Motor neuron (in vitro differentiated cells): ENCODE data around the gene ADCK1. TPM values are rescaled to one million over a fixed set of nuclear protein-coding genes. Genes with fewer than 3 reads are reported as not detected.
"Not testable (repeated sequence)": the region's sequence is repeated elsewhere in the genome, so short reads cannot be mapped to it uniquely, and the experiment has no call there.

Experiments
- ATAC-seq, 8 experiments: fragments of 200-7000 bp; cut with Tn5 transposase; replicated peaks in 6 of 8; 2 replicates each; pipeline ENCODE4 v1.8.0; 2021; ENCODE audit warnings: mild to moderate bottlenecking in 8 of 8, moderate library complexity in 8 of 8
- H3K27ac ChIP-seq, 2 donors: fragments of 250-450 bp; sonication (Bioruptor Pico); 2 replicates each; pipeline ENCODE4 v1.9.0; 2021; ENCODE audit warnings: antibody characterized with exemption in 2 of 2, mild to moderate bottlenecking in 2 of 2, moderate library complexity in 1 of 2
- H3K4me1 ChIP-seq, 2 donors: fragments of 250-450 bp; sonication (Bioruptor Pico); replicated peaks in 1 of 2; 2 replicates each; pipeline ENCODE4 v1.6.1; 2021; ENCODE audit warnings: antibody characterized with exemption in 2 of 2, mild to moderate bottlenecking in 2 of 2, moderate library complexity in 1 of 2
- H3K4me3 ChIP-seq, 5 donors: fragments of 250-450 bp; sonication (Bioruptor Pico); 2 replicates each; pipeline ENCODE4 v1.9.0; 2021; ENCODE audit warnings: antibody characterized with exemption in 5 of 5, mild to moderate bottlenecking in 5 of 5, moderate library complexity in 4 of 5
- WGBS, 10 experiments: fragments of 450-650 bp; shearing (Covaris generic); methylation state at CpG; one replicate each; pipeline ENCODE4 v1.0.0; 2022; 5-methylcytosine and 5-hydroxymethylcytosine counted together
- in situ Hi-C, 9 experiments: fragments of 400-800 bp; cut with MboI; loops; one replicate each; pipeline ENCODE4 v1.15.0; 2021; ENCODE audit warnings: low sequenced_read_pairs in 9 of 9, low pct_unique_long_range_greater_than_20kb in 2 of 9; ENCODE audit not compliant: unreplicated experiment in 9 of 9
- total RNA-seq, 8 experiments: library from RNA; unstranded; fragments of 300-600 nt; gene quantifications; 2 replicates each; pipeline versions ENCODE4 v1.2.3 to v1.2.4, GENCODE V29; 2022

ADCK1 gene
- total RNA-seq, 8 experiments from 2014 or later, result 4.1 to 13.1 (median 5.3) TPM

DNA sequence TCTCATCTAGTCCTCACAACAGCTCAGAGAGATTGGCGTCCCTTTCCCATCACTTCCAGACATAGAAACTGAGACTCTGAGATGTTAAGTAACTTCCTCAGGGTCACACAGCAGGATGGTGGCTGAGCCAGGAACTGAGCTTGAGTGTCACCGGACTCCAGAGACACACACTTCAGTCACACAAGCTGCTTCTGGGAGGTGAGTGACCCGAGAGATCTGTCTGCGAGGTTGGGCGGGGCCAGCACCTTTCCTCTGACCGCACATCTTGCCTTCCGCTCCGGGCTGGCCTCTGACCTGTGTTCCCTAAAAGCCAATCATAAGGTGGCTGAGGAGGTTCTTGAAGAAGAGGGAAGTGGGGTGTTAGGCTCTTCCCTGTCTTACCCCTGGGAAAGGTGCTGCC, 72.2 kb downstream of the ADCK1 start:
- Histone ChIP-seq H3K4me3 (no peak overlapping the region), H3K27ac (no peak overlapping the region), H3K4me1 (no peaks in the 10 kb centered on the region)
- 83 to 100% (median 98%) methylated on average over 1 to 4 of the region's 8 CpGs; no CpG with 5 or more reads in 2 of the 10 experiments for WGBS, 10 experiments
- ATAC-seq, result no peak
- in situ Hi-C loops, result loop anchor here in 3 of 9 experiments (25.0 kb wide), 3 partner anchors 140 to 740 kb away; no protein-coding TSS in a partner anchor

DNA sequence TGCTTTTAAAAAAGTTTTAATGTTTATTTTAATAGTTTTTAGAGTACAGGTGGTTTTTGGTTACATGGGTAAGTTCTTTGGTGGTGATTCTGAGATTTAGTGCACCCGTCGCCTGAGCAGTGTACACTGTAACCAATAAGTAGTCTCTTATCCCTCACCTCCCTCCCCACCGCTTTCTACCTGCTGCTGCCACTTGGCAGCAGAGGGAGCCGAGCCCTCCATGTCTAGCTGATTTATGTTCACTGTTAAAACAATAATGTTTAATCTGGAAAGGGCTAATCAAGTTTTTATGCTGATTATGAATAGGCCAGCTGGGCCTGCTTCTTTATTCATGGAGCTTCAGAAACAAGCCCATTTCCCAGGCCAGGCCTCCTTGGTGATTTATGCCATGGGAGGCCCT, 73.1 kb downstream of the ADCK1 start:
- in situ Hi-C loops, result loop anchor here in 3 of 9 experiments (25.0 kb wide), 3 partner anchors 139 to 739 kb away; no protein-coding TSS in a partner anchor
- Histone ChIP-seq H3K4me1 (no peaks in the 10 kb centered on the region), H3K4me3 (no peak overlapping the region), H3K27ac (no peak overlapping the region)
- WGBS, 10 experiments, result 68 to 100% (median 86%) methylated on average over 1 to 4 of the region's 4 CpGs; no CpG with 5 or more reads in 1 of the 10 experiments
- no peak for ATAC-seq

DNA sequence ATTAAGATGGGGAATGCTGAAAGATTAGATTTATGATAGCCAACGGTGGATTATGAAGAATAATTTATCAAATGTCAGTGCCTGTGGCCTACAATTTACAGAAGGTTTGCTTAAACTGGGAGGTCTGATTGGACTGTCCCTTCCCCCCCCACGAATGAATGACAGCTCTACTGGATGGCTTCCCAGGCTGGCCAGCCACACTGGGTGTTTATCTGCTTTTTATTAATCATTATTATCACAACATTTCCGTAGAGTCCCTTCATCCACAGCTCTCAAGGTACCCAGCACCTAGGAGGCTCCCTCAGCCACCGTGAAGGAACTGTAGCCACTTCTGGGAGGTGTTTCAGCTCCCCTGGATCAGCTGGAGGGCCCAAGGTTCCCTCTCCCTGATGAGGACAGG, 78.9 kb downstream of the ADCK1 start:
- 0 to 80% (median 46%) methylated on average over 1 to 3 of the region's 4 CpGs; no CpG with 5 or more reads in 4 of the 10 experiments for WGBS, 10 experiments
- Histone ChIP-seq H3K4me3 (no peak overlapping the region), H3K4me1 (peaks cover 21 to 32% of the 10 kb centered on the region in 2 donors), H3K27ac (peak overlapping the region in 1 of 2 donors; percentile 21)
- ATAC-seq, result no peak
- in situ Hi-C loops, result no loop called here

DNA sequence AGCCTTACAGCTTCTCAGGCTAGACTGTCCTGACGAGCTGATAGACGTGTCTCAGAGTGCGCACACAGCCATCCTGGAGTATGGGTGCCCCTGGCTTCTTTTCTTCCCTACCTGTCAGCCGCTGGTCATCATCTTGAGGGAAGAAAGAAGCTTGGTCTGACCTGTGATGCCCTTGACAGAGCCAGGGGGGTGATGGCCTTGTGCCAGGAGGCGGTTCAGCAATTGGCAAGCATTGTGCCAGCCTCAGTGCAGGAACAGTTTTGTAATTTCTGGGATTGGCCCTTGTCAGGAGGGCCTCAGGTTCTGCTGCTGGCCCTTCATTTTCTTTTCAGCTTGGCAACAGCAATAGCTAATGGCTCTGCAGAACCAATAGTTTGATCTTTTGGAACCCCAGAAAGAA, 80.1 kb downstream of the ADCK1 start:
- WGBS, 10 experiments, result 87 to 100% (median 100%) methylated on average over 1 to 3 of the region's 5 CpGs; no CpG with 5 or more reads in 5 of the 10 experiments
- Histone ChIP-seq H3K27ac (no peak overlapping the region), H3K4me1 (peaks cover 27 to 38% of the 10 kb centered on the region in 2 donors), H3K4me3 (no peak overlapping the region)
- in situ Hi-C loops, result no loop called here
- no peak for ATAC-seq

GRCh38 chr14:77882098-77882497, 82.2 kb downstream of the ADCK1 start:
- Histone ChIP-seq H3K4me3 (no peak overlapping the region), H3K4me1 (peaks cover 38 to 48% of the 10 kb centered on the region in 2 donors), H3K27ac (peak overlapping the region in 1 of 2 donors; percentile 56)
- WGBS, 10 experiments, result 60 to 86% (median 77%) methylated on average over 1 to 4 of the region's 5 CpGs; no CpG with 5 or more reads in 6 of the 10 experiments
- peak in 3 of 8 experiments; percentile 9 to 61 (median 51) for ATAC-seq
- in situ Hi-C loops, result no loop called here

- 0 to 100% (median 33%) methylated on average over 1 to 4 of the region's 4 CpGs; no CpG with 5 or more reads in 1 of the 10 experiments for WGBS, 10 experiments
- H3K27ac ChIP-seq, result peak overlapping the region in 1 of 2 donors; percentile 56
- ATAC-seq, result peak; percentile 34 to 78 (median 68)
These were observed 82.7 kb downstream of the ADCK1 start for GRCh38 chr14:77882636-77883035.

DNA sequence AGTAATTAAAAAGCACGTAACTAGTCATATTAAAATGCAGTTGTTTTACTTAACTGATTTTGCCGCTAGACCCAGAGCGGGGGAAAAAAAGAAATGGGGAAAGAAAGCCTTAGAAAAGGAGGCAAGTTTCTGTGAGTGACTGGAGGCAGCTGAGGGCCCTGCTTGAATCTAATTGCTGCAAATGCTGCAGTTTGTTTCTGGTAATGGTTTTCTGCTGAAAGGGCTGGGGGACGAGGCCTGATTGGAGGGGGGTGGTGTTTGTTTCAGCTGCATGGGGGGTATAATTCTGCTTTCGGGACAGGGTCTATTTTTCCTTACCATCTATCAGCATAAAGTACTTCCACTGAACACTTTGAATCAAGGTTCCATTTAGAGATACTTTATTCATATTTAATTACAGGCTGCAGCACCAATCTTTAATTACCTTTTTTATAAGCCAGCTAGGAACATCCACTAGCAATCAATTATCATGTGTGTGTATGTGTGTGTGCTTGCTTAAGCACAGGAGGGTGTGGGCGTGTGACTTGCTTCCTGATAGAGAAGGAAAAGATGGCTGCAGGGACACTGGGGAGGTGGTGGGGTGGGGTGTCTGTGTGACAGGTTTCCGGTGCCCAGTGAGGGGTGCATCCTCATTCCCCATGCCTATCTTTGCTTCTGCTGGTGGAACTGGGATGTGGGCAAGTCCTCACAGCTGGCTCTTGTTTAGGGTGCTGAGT, 83.4 kb downstream of the ADCK1 start:
- in situ Hi-C loops, result no loop called here
- WGBS, 10 experiments, result 55 to 92% (median 66%) methylated on average over 1 to 6 of the region's 7 CpGs; no CpG with 5 or more reads in 2 of the 10 experiments
- peak overlapping the region; percentile 53 to 66 for H3K27ac ChIP-seq
- H3K4me1 ChIP-seq, result peaks cover 38 to 47% of the 10 kb centered on the region in 2 donors
- H3K4me3 ChIP-seq, result no peak overlapping the region
- ATAC-seq, result peak in 5 of 8 experiments; percentile 42 to 66 (median 44)

More at GRCh38 chr14:77882636-77883035, 82.7 kb downstream of the ADCK1 start:
- H3K4me1 ChIP-seq, result peaks cover 38 to 48% of the 10 kb centered on the region in 2 donors
- in situ Hi-C loops, result no loop called here
- H3K4me3 ChIP-seq, result no peak overlapping the region

DNA sequence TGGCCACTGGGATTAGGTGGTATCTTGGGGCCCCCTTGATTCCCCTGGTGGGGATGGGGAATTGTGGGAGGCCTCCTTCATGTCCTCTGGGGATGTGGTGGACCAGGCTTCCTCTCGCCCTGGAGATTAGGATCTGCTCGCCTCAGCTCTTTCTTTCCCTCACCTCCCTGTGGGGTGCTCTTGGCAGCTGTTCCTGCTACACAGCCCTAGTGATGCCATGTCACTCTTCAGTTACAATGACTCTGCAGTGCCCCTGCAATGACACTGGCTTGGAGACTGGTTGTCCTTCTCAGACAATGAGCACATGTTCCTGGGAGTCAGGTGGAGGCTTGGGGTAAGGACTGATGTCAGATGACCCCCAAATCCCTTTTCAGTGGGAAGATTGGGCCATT, 83.9 kb downstream of the ADCK1 start:
- 100% methylated on average over 1 of the region's 2 CpGs; no CpG with 5 or more reads in 8 of the 10 experiments for WGBS, 10 experiments
- in situ Hi-C loops, result no loop called here
- peak overlapping the region; percentile 53 to 66 for H3K27ac ChIP-seq
- peaks cover 38 to 42% of the 10 kb centered on the region in 2 donors for H3K4me1 ChIP-seq
- no peak overlapping the region for H3K4me3 ChIP-seq
- no peak for ATAC-seq

DNA sequence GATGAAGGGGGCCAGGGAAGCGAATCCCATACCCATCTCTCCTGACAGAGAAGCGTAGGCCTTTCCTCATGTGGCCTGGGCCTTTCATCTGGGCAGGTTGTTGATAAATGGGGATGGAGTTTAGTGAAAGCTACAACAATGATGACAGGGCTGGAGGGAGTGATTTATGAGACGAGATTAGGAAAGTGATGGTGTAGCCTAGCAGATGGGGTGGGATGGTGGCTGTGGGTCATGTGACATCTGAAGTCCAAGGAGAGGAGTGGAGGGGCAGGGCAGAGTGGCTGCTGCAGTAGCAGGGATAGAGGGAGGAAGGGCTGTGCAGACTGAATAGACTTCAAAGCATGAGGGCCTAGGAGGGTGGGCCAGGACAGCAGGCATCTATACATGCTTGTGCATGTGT, 85.5 kb downstream of the ADCK1 start:
- Histone ChIP-seq H3K27ac (peak overlapping the region in 1 of 2 donors; percentile 50), H3K4me3 (no peak overlapping the region), H3K4me1 (peaks cover 37 to 38% of the 10 kb centered on the region in 2 donors)
- peak in 5 of 8 experiments; percentile 50 to 93 (median 84) for ATAC-seq
- in situ Hi-C loops, result no loop called here
- 50 to 100% (median 81%) methylated on average over 2 to 3 of the region's 3 CpGs; no CpG with 5 or more reads in 5 of the 10 experiments for WGBS, 10 experiments

DNA sequence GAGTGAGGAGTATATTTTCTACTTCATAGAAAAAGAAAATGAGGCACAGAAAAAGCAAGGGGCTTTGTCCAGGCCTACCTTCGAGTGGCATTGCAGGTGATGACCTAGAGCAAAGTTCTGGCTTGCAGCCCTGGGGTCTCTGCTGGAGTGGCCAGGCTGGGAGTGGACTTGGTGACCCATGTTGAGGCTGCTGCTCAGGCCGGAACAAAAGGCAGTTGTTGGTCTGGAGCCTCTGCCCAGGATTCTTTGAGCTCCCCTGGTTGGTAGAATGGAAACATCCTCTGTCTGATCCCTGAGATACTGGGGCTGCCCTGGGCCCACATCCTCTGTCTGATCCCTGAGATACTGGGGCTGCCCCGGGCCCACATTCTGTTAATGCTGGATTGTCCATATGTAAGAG, 86.1 kb downstream of the ADCK1 start:
- Histone ChIP-seq H3K4me1 (peaks cover 37 to 38% of the 10 kb centered on the region in 2 donors), H3K27ac (no peak overlapping the region), H3K4me3 (no peak overlapping the region)
- ATAC-seq, result no peak
- in situ Hi-C loops, result no loop called here
- WGBS, 10 experiments, result 0 to 100% (median 60%) methylated on average over 1 to 2 of the region's 3 CpGs; no CpG with 5 or more reads in 5 of the 10 experiments

GRCh38 chr14:77888903-77889302, 89.0 kb downstream of the ADCK1 start:
- WGBS, 10 experiments, result 38 to 100% (median 95%) methylated on average over 1 to 3 of the region's 3 CpGs; no CpG with 5 or more reads in 4 of the 10 experiments
- ATAC-seq, H3K27ac ChIP-seq, H3K4me3 ChIP-seq, in situ Hi-C loops: not testable (repeated sequence)
- H3K4me1 ChIP-seq, result peaks cover 14 to 16% of the 10 kb centered on the region in 2 donors

DNA sequence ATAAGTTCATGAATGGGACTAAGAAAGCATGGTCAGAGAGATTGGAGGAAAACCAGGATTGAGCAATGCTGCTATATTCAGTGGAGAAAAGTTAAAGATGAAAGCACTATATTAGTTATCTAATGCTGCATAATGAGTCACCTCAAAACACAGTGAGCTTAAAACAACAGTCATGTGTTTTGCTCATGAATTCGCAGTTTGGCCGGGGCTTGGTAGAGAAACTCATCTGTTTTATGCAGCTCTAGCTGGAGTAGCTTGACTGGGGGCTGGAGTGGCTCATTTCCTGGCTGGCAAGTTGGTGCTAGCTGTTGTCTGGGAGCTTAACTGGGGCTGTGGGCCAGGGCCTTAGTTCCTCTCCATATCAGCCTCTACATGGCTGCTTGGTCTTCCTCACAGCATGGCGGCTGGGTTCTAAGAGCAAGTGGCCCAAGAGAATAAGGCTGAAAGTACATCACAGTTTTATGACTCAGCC, 90.1 kb downstream of the ADCK1 start:
- WGBS, 10 experiments, result 27 to 100% (median 89%) methylated on average over 1 to 3 of the region's 3 CpGs; no CpG with 5 or more reads in 1 of the 10 experiments
- ATAC-seq, result peak in 2 of 8 experiments; percentile 96
- Histone ChIP-seq H3K4me3 (no peak overlapping the region), H3K27ac (no peak overlapping the region), H3K4me1 (peaks cover 10 to 11% of the 10 kb centered on the region in 2 donors)
- in situ Hi-C loops, result no loop called here

GRCh38 chr14:77890873-77891272, 91.0 kb downstream of the ADCK1 start:
- no peak overlapping the region for H3K4me3 ChIP-seq
- in situ Hi-C loops, result no loop called here
- ATAC-seq, result no peak
- H3K27ac ChIP-seq, result no peak overlapping the region
- WGBS, 10 experiments, result 48 to 100% (median 90%) methylated on average over 1 to 3 of the region's 4 CpGs; no CpG with 5 or more reads in 3 of the 10 experiments
- peaks cover 1 to 3% of the 10 kb centered on the region in 2 donors for H3K4me1 ChIP-seq
